AML-193 (cell line): ENCODE data around the gene ADAM15.

Source experiments
- DNase-seq, 2 experiments: peaks; one replicate each; lab custom pipeline; 2025; lab: John Stamatoyannopoulos, UW

The ADAM15 gene

GRCh38 chr1:155050560-155051341 is at the start of gene ADAM15:
Gene ADAM15, plus strand, starts transcription at chr1:155051316. Its CDS starts 71 bp downstream, at chr1:155051387.
- peak; percentile 72 to 77 for DNase-seq

GRCh38 chr1:155001425-155001674 is 49.8 kb upstream of the ADAM15 start:
- DNase-seq: no peak

GRCh38 chr1:155001675-155002463 is 49.2 kb upstream of the ADAM15 start:
- peak; percentile 97 to 98 for DNase-seq

GRCh38 chr1:155002464-155003226 is 48.5 kb upstream of the ADAM15 start, which contains the start of gene ZBTB7B:
Gene ZBTB7B, plus strand, starts transcription at chr1:155002802. Its CDS starts 11,859 bp downstream, at chr1:155014661.
- DNase-seq: peak in 1 of 2 experiments; percentile 68

- DNase-seq: no peak
These were observed 47.8 kb upstream of the ADAM15 start for GRCh38 chr1:155003227-155003765.

- peak; percentile 25 to 35 for DNase-seq
These were observed 47.3 kb upstream of the ADAM15 start for GRCh38 chr1:155003766-155004351.

- DNase-seq: no peak
These were observed 46.6 kb upstream of the ADAM15 start for GRCh38 chr1:155004352-155005075.

GRCh38 chr1:155005076-155006011 is 45.8 kb upstream of the ADAM15 start:
- DNase-seq: peak in 1 of 2 experiments; percentile 31

- DNase-seq: peak; percentile 87 to 89
These were observed 44.5 kb upstream of the ADAM15 start for GRCh38 chr1:155006601-155007101.

GRCh38 chr1:155007251-155007828 is 43.8 kb upstream of the ADAM15 start:
- no peak for DNase-seq

GRCh38 chr1:155008015-155008941 is 42.8 kb upstream of the ADAM15 start:
- peak; percentile 53 to 59 for DNase-seq

- DNase-seq: no peak
These were observed 41.9 kb upstream of the ADAM15 start for GRCh38 chr1:155009221-155009711.

GRCh38 chr1:155009742-155010141 is 41.4 kb upstream of the ADAM15 start:
- DNase-seq: no peak

GRCh38 chr1:155010211-155010918 is 40.8 kb upstream of the ADAM15 start:
- peak in 1 of 2 experiments; percentile 8 for DNase-seq

- no peak for DNase-seq
These were observed 40.1 kb upstream of the ADAM15 start for GRCh38 chr1:155011004-155011416.

GRCh38 chr1:155011437-155012025 is 39.6 kb upstream of the ADAM15 start:
- DNase-seq: no peak

GRCh38 chr1:155012026-155012546 is 39.0 kb upstream of the ADAM15 start:
- no peak for DNase-seq
